ENCODE measurements around the gene MYO5B. TPM values are rescaled to one million over a fixed set of nuclear protein-coding genes. Genes with fewer than 3 reads are reported as not detected.

The MYO5B gene
- total RNA-seq, 1 donor from 2014 or later: 0.21 TPM

DNA sequence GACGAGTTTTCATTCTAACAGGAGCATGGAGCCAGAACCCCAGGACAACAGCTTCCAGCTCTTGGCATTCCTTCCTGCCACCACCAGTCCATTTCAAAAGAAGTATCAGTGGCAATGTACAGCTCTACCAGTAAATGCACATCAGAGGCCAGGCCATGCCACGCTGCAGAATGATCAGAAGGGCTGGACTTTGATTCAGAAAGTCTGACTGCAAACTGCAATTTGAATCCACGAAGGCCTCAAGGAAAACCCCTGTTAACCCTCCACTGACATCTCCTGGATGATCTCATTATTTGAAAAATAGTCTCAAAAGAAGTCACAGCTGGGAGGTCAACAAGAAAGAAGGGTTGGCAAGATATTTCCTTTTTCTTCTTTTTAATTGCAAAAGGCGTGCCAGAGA, 119.2 kb downstream of the MYO5B start:
- no peaks in the 10 kb centered on the region for H3K9me3 ChIP-seq
- no peak overlapping the region for H3K4me3 ChIP-seq
- H3K27ac ChIP-seq: no peak overlapping the region
- TF ChIP-seq, protein P1, sequence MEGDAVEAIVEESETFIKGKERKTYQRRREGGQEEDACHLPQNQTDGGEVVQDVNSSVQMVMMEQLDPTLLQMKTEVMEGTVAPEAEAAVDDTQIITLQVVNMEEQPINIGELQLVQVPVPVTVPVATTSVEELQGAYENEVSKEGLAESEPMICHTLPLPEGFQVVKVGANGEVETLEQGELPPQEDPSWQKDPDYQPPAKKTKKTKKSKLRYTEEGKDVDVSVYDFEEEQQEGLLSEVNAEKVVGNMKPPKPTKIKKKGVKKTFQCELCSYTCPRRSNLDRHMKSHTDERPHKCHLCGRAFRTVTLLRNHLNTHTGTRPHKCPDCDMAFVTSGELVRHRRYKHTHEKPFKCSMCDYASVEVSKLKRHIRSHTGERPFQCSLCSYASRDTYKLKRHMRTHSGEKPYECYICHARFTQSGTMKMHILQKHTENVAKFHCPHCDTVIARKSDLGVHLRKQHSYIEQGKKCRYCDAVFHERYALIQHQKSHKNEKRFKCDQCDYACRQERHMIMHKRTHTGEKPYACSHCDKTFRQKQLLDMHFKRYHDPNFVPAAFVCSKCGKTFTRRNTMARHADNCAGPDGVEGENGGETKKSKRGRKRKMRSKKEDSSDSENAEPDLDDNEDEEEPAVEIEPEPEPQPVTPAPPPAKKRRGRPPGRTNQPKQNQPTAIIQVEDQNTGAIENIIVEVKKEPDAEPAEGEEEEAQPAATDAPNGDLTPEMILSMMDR (IDR thresholded peaks at IDR 0.05): no peak
- intact Hi-C loops (cut with DNase I): no loop called here
- no peak for DNase-seq (ENCODE audit: low spot score in 2 of 2)
- H3K36me3 ChIP-seq: no peaks in the 10 kb centered on the region
- peaks cover 6 to 14% of the 10 kb centered on the region in 2 donors for H3K4me1 ChIP-seq
- H3K27me3 ChIP-seq: no peaks in the 10 kb centered on the region

DNA sequence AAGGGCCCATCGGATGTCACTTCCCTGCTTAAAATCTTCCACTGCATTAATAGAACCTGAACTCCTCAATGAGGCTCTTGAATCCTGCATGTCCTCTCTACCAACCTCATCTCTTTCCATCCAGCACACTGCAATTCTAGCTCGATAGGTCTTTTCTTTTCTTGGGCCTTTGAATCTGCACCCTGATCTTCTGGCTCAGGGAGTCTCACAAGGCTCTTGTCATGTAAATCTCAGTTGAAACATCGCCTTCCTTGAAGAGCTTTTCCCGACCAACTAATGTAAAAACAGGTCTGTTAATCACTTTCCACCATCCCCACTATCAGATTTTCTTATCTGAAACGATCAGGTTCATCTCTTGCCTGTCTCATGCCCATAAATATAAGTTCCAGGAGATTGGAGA, 120.5 kb downstream of the MYO5B start:
- Histone ChIP-seq H3K9me3 (no peaks in the 10 kb centered on the region), H3K36me3 (no peaks in the 10 kb centered on the region), H3K27ac (no peak overlapping the region), H3K27me3 (no peaks in the 10 kb centered on the region), H3K4me3 (no peak overlapping the region), H3K4me1 (peaks cover 0 to 1% of the 10 kb centered on the region in 2 donors)
- TF ChIP-seq, protein P1 (IDR thresholded peaks at IDR 0.05): no peak
- intact Hi-C loops (cut with DNase I): no loop called here
- DNase-seq (ENCODE audit: low spot score in 2 of 2): no peak

- Histone ChIP-seq H3K36me3 (no peaks in the 10 kb centered on the region), H3K9me3 (no peaks in the 10 kb centered on the region), H3K4me1 (no peaks in the 10 kb centered on the region), H3K4me3 (no peak overlapping the region), H3K27ac (no peak overlapping the region), H3K27me3 (no peaks in the 10 kb centered on the region)
- no peak for DNase-seq (ENCODE audit: low spot score in 2 of 2)
- TF ChIP-seq, protein P1 (IDR thresholded peaks at IDR 0.05): no peak
- intact Hi-C loops (cut with DNase I): no loop called here
Observed at GRCh38 chr18:50073319-50073718, 121.6 kb downstream of the MYO5B start.

GRCh38 chr18:50072146-50072545, 122.8 kb downstream of the MYO5B start:
- H3K9me3 ChIP-seq: no peaks in the 10 kb centered on the region
- TF ChIP-seq, protein P1 (IDR thresholded peaks at IDR 0.05): no peak
- H3K4me3 ChIP-seq: no peak overlapping the region
- no peaks in the 10 kb centered on the region for H3K36me3 ChIP-seq
- H3K4me1 ChIP-seq: no peaks in the 10 kb centered on the region
- no peak for DNase-seq (ENCODE audit: low spot score in 2 of 2)
- intact Hi-C loops (cut with DNase I): no loop called here
- H3K27me3 ChIP-seq: no peaks in the 10 kb centered on the region
- H3K27ac ChIP-seq: no peak overlapping the region

- no peaks in the 10 kb centered on the region for H3K27me3 ChIP-seq
- no peaks in the 10 kb centered on the region for H3K9me3 ChIP-seq
- H3K36me3 ChIP-seq: no peaks in the 10 kb centered on the region
- H3K27ac ChIP-seq: no peak overlapping the region
- intact Hi-C loops (cut with DNase I): no loop called here
- no peaks in the 10 kb centered on the region for H3K4me1 ChIP-seq
- TF ChIP-seq, protein P1 (IDR thresholded peaks at IDR 0.05): no peak
- H3K4me3 ChIP-seq: no peak overlapping the region
- no peak for DNase-seq (ENCODE audit: low spot score in 2 of 2)
Observed at GRCh38 chr18:50071397-50071796, 123.5 kb downstream of the MYO5B start.

DNA sequence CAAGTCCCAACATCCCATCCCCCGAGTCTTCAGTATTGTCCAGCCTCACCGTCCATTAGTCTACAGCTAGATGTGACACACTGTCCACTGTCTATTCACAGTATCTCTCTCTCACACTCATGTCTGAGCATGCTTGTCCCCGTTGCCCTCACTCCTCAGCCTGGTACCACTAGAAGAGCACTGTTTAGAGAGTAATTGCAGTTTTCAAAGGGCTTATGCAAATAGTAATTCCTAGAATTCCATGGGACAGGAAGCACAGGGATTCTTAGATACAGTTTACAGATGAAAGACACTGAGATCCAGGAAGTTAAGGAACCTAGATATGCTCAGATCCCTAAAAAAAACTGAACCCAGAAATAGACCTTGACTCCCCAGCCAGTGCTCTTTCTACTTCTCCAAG, 125.5 kb downstream of the MYO5B start:
- no peak overlapping the region for H3K4me3 ChIP-seq
- no peaks in the 10 kb centered on the region for H3K4me1 ChIP-seq
- H3K27me3 ChIP-seq: no peaks in the 10 kb centered on the region
- TF ChIP-seq, protein P1 (IDR thresholded peaks at IDR 0.05): no peak
- DNase-seq (ENCODE audit: low spot score in 2 of 2): no peak
- intact Hi-C loops (cut with DNase I): no loop called here
- H3K27ac ChIP-seq: no peak overlapping the region
- H3K9me3 ChIP-seq: no peaks in the 10 kb centered on the region
- no peaks in the 10 kb centered on the region for H3K36me3 ChIP-seq

Measured in ascending aorta (tissue), 2 donors.